ENCODE results near the gene RNF112.

- no peak for TF ChIP-seq CTCF (IDR thresholded peaks at IDR 0.05; ENCODE audit: poor library complexity, severe bottlenecking)
- TF ChIP-seq EZH2 (IDR thresholded peaks at IDR 0.05; ENCODE audit: borderline replicate concordance, insufficient read depth, low read length, poor library complexity, severe bottlenecking) = no peak
- no peak for TF ChIP-seq REST (IDR thresholded peaks at IDR 0.05; ENCODE audit: borderline replicate concordance)
- TF ChIP-seq SMC3 (conservative IDR thresholded peaks at IDR 0.05; ENCODE audit: poor library complexity) = no peak
- no peak for TF ChIP-seq EP300 (conservative IDR thresholded peaks at IDR 0.05; ENCODE audit: poor library complexity, severe bottlenecking)
- no peak for TF ChIP-seq RAD21 (conservative IDR thresholded peaks at IDR 0.05)
- TF ChIP-seq POLR2AphosphoS5 (IDR thresholded peaks at IDR 0.05) = no peak
- TF ChIP-seq MXI1 (conservative IDR thresholded peaks at IDR 0.05; ENCODE audit: poor library complexity, severe bottlenecking) = no peak
These were observed 45.2 kb downstream of the RNF112 start for GRCh38 chr17:19456016-19456927.

All from neural cell (in vitro differentiated cells).